GM21737 (cell line): ENCODE results near the gene S1PR3.

ENCODE experiments used
- ATAC-seq: cut with Tn5 transposase; IDR thresholded peaks from one replicate; pipeline ENCODE4 v1.9.1; 2021; ENCODE audit warnings: mild to moderate bottlenecking, moderate library complexity; ENCODE audit not compliant: unreplicated experiment

The S1PR3 gene

GRCh38 chr9:89008055-89008743 is 16.9 kb downstream of the S1PR3 start:
- no peak for ATAC-seq

GRCh38 chr9:89008744-89009545 is 17.7 kb downstream of the S1PR3 start:
- ATAC-seq, result no peak

- ATAC-seq, result no peak
Measured at GRCh38 chr9:89009546-89009840, 18.2 kb downstream of the S1PR3 start.

- ATAC-seq, result no peak
Measured at GRCh38 chr9:89010056-89010455, 18.8 kb downstream of the S1PR3 start.

GRCh38 chr9:89010526-89011111 is 19.4 kb downstream of the S1PR3 start:
- ATAC-seq, result no peak

GRCh38 chr9:89011683-89012082 is 20.4 kb downstream of the S1PR3 start:
- ATAC-seq, result no peak

GRCh38 chr9:89012294-89013042 is 21.2 kb downstream of the S1PR3 start:
- ATAC-seq, result no peak

- ATAC-seq, result no peak
Measured at GRCh38 chr9:89013660-89014059, 22.4 kb downstream of the S1PR3 start.

- ATAC-seq, result no peak
Measured at GRCh38 chr9:89014153-89014552, 22.9 kb downstream of the S1PR3 start.

GRCh38 chr9:89015336-89015735 is 24.1 kb downstream of the S1PR3 start:
- no peak for ATAC-seq

GRCh38 chr9:89020754-89021153 is 29.5 kb downstream of the S1PR3 start:
- ATAC-seq, result no peak

- no peak for ATAC-seq
Measured at GRCh38 chr9:89021154-89021803, 30.0 kb downstream of the S1PR3 start.

GRCh38 chr9:89022001-89022759 is 30.9 kb downstream of the S1PR3 start:
- ATAC-seq, result no peak

GRCh38 chr9:89022902-89023301 is 31.6 kb downstream of the S1PR3 start:
- ATAC-seq, result no peak

GRCh38 chr9:89023740-89024139 is 32.5 kb downstream of the S1PR3 start:
- ATAC-seq, result no peak

- no peak for ATAC-seq
Measured at GRCh38 chr9:89024727-89025126, 33.5 kb downstream of the S1PR3 start.

- no peak for ATAC-seq
Measured at GRCh38 chr9:89025553-89025952, 34.3 kb downstream of the S1PR3 start.

- ATAC-seq, result no peak
Measured at GRCh38 chr9:89026876-89027275, 35.6 kb downstream of the S1PR3 start.

GRCh38 chr9:89029788-89030187 is 38.5 kb downstream of the S1PR3 start:
- no peak for ATAC-seq

- ATAC-seq, result no peak
Measured at GRCh38 chr9:89032173-89032572, 40.9 kb downstream of the S1PR3 start.
